GM18858 (cell line): ENCODE results near the gene ADGRL3.
A peak's percentile ranks its signal among the peaks of the same experiment; 100 is the strongest.
"Not testable (repeated sequence)": the region's sequence is repeated elsewhere in the genome, so short reads cannot be mapped to it uniquely, and the experiment has no call there.

Experiments used
- ATAC-seq: cut with Tn5 transposase; IDR thresholded peaks from one replicate; pipeline ENCODE4 v1.9.1; 2021; ENCODE audit not compliant: unreplicated experiment

Gene ADGRL3

DNA sequence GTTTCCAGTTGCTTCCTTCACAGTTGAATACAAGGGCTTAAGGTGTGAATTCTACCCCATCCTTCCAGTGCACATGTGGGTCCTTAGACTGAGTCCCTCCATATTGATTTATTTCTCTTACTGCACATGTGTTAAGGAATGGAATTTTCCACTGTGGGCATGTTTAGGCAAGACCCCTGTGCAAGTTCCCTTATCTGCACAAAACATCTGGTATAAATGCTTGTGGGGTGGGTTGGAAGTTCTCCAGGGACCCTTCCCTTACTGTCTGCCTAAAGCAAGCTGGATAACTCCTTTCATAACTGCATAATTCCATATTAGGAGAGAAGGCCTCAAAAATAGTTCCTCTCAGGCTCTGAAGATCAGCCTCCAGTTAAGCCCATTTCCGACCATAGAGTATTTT is 570.9 kb downstream of the ADGRL3 start:
- no peak for ATAC-seq

DNA sequence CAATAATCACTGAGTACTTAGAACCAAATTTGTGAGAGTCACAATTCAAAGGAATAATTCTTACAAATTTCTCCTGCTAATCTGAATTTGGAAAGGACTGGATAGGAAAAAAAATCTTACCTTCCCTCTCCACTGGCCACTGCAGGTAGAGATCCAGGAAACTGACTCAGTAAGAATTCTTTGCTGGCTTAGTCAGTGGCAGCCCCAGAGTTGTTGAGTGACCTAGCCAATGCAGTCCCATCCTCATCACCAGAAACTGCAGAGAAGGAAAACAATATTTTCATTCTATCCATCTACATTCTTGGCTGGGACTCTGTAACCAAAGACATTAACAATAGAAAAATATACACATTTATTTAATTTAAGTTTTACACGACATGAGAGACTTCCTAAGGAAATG is 572.0 kb downstream of the ADGRL3 start:
- ATAC-seq, result no peak

DNA sequence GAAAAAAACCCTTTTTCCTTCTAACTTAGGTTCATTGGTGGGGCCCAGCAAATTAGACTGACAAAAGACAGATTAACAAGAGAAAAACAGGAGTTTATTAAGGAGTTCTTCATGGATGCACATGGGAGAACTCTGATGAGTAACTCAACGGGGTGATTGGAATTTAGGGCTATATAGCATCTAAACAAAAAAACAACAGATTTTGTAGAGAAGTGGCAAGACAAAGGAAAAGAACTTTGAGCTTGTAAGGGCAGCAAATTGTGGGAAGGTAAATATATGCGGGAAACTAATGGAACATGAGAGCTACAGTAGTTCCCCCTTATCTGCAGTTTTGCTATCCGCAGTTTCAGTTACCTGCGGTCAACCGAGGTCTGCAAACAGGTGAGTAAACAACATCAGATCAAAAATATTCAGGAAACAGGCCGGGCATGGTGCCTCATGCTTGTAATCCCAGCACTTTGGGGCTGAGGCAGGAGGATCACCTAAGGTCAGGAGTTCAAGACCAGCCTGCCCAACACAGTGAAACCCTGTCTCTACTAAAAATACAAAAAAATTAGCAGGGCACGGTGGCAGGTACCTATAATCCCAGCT is 573.6 kb downstream of the ADGRL3 start:
- ATAC-seq, result no peak

DNA sequence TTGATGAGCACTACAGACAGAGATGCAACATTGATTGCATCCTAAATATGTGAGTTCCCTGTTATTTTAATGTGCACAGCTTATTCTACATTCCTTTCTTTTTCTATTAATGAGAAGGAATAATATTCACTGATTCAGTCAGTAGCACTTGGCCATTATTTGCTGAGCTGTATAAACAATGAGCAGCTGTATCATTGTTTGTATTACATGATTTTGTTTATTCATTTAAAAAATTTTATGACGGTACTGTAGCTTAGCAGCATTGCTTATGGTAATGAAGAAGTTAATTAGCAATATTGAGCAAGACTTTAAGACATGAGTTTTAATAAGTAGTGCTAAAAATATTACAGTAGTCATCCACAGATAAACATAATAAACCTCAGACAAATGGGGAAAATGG is 582.0 kb downstream of the ADGRL3 start:
- no peak for ATAC-seq

DNA sequence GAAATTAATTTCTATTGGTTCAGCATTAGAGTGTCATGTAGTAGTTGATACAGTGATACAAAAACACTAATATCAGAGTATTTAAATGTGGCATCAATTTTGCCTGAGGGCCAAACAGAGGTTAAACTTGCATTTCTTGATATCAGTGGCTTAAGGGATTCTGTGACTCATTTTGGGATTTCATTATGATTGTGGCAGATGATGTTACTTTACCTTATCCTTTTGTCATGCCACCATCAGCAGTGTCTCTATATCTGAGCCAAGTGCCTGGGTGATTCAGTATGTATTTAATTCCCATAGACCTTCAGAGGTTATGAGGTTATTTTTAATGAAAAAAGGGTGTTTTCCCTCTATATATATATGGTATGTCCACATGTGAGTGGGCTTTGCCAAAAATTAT is 582.9 kb downstream of the ADGRL3 start:
- ATAC-seq, result peak; percentile 95

DNA sequence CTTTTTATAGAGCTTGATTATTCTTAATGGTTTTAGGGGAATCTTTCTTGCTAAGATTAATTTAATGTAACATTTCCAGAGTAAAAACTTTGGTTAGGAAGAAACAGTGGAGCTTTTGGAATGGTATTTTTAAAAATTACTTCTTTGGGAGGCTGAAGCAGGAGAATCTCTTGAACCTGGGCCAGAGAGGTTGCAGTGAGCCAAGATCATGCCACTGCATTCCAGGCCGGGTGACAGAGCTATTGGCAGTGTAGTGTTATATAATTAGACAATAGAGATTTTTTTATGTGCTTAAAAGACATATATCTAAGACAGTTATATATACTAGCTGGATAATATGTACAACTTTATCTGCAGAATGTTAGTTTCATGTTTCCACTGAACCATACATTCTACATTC is 585.6 kb downstream of the ADGRL3 start:
- no peak for ATAC-seq

DNA sequence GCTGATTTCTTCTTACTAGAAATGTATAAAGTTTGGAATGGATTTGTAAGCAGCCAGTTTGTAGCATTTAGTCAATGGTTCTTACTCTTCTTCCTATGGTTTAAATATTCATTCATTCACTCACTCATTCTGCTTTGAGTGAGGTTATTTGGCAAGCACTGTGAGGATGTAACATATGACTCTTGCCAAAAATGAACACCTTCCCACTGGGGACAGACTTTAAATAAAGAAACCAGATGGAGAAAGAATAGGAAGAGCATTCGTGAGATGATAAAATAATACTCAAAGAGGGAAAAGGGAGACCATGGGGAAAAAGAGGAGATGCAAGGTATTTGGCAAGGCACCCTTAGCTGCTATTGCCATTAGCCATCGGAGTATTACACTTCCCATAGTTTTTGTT is 586.1 kb downstream of the ADGRL3 start:
- no peak for ATAC-seq

DNA sequence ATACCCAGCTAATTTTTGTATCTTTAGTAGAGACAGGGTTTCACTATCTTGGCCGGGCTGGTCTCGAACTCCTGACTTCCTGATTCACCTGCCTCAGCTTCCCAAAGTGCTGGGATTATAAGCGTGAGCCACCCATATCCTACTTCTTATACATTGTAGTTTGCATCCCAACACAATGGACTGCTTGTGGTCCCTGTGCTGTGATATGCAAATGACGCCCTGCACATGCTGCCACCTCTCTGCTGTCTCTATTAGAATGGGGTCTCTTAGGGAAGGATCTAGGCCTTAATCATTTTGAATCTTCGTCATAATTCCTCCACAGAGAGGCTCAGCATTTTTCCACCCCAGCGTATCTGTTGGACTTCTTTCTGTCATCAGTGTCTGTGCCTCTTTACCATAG is 595.9 kb downstream of the ADGRL3 start:
- ATAC-seq, result no peak

DNA sequence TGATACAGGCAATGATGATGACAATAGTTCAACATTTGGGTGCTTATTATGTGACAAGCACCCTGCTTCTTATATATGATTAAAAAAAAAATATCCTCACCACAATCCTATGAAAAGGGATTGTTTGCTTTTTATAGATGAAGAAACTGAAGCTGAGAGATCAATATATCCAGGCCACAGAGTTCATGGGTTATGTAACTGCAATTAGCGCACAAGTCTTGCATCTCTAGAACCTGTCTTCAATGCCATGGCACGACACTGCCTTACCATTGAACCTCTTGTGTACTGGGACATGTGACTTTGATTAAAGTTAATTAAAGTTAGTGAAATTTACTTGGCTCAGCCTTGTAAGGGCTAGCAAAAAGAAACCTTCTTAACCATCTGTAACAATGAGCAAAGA is 599.7 kb downstream of the ADGRL3 start:
- no peak for ATAC-seq

DNA sequence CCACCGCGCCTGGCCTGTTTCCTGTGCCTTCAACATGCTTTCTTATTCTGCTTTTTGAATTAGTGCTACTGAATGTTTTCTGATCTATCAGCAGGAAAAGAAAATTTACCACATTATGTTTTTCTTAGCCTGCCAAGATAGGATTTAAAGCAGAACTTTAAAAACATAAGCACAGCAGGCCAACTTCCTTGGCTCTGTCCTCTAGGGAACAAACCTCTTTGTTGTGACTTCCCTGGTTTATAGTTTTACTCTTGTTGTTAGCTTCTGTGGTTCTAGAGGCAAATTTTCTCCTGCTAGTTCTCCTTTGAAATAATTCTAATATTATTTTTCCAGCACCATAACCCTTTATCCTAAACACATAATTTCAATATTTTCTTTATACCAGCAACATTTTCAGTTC is 605.1 kb downstream of the ADGRL3 start:
- ATAC-seq, result no peak

DNA sequence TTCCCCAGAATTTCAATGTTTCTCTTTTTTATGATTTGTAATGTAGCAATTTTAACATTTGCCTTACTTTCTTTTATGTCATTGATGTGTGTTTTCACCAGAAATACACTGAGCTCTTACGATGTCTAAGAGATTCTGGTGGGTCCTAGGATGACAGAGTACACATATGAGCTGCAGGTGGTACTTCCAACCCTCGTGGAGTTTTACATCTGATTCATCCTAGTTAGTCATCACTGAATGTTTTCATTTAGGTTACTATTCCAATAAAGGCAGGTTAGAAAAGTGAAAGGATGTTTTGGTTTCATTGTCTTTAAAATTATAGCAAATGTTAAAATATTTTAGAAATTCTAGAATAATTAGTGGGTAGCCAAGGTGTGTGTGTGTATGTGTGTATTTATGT is 605.9 kb downstream of the ADGRL3 start:
- ATAC-seq, result no peak

DNA sequence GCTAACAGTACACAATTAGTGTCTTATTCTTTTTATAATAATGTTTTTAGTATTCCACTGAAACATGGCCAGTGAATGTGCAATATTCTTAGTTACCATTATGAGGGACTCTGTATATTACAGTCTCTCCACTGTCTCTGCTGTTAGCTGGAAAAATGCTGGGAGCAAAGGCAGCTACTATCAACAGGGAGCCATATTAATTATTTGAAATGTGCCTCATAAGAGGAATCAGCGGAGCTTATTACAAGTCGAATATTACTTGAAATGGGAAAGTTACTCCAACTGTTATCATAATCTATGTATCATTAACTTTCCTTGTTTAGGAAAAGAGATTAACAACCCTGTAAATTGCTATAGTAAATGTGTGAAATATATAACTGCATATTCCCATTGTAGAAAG is 612.0 kb downstream of the ADGRL3 start:
- no peak for ATAC-seq

DNA sequence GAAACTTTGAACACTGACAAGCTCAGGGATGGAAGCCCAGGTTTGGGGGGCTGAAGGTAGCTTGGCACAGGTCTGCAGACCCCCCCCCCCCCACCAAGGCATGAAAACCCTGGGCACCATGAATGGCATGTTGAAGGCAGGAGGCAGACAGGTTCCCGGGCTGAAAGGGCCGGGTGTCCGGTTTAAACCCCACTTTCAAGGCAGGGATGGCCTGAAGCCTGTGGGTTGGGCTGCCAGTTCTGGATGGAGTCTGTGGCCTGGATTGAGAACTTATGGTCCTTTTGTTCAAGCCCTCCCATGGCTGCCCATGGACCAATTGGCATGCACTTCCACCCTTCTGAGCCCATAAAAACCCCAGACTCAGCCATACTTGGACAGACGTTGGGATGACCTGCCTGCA is 616.9 kb downstream of the ADGRL3 start:
- no peak for ATAC-seq

DNA sequence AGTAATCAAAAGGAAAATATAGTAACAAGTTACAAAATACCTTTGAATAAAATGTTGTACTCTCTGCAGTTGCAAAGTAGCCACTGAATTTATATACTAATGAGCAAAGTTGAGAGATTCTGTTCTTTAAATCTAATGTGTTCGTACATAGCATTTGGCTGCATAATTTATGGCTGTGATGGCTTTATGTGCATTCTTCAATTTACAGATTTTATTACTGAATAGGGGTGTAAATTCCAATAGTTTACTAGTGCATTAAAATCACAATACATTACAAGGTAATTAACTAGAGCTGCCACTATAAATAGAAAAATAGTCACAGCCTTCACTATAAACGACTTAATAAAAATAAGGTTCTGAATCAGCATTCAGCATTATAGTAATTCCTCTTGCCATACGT is 620.0 kb downstream of the ADGRL3 start:
- no peak for ATAC-seq

DNA sequence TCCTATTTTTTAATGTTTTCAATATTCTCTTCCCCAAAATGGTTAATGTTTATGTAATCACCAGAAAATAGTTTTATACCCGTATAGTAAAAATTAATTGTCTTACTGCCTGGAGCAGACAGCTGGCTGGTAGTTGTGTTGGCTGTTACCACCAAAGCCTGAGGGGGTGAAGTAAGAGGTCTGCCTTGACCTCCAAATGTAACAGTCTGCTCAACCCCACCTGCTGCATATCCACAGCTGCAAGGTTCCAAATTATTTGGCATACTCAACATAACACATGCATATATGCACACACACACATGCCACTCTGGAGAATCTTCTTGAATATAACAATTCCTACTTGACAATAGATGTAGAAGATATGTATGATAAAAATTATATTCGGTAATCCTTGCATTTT is 624.3 kb downstream of the ADGRL3 start:
- ATAC-seq, result no peak

DNA sequence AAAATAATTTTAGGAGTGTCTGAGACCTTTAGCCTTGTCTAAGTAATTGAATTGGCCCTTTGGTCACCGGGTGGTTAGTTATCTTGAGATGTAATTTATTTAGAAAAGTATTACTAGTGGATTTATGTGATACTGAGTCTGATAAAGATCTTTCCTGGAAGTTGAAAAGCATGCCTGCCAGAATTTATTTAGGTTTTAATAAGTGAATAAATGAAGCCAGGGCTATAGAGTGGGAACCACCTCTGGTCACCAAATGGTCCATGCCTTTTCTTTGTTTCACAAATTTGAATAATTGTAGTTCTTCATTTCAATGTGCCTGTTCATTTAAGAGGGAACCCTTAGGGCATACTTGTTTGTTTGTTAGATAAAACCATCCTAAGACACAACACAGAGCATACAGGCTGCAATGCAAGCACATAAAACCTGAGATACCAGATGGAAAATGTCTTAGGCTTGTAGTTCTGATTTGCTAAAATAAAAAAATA is 627.8 kb downstream of the ADGRL3 start:
- ATAC-seq, result no peak

DNA sequence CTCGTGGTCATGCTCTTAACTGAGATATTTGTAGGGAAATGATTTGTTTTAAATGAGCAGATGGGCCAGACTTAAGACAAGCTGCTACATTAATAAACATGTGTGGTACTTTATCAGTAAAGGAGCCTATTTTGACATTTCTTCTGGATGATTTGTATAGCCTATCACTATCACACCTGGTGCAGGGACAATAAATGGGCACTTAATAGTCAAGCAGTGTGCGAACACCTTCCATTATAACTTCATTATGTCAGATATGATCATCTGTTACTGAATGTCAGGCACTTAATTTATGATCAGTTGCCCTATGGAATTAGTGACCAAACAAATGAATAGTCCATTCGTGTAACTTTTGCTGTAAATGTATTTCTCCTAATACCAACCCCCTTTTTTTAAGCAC is 628.8 kb downstream of the ADGRL3 start:
- no peak for ATAC-seq

DNA sequence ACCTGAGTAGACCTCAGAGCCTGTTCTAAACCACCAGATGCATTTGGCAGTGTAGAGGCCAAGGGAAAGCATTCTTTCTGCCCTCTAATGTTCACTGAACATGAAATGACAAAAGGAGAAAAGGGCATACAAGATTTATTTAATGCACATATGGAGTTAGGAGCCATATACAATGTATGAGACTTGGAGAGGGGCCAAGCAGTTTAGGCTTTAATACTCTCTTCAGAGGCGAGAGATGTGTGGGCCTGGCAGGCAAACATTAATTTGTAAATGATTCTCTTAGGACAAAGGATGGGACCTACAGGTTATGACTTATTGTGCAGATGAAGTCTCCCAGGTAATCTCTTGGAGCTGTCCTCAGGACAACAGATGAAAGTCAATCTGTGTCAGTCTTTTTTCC is 631.9 kb downstream of the ADGRL3 start:
- no peak for ATAC-seq

DNA sequence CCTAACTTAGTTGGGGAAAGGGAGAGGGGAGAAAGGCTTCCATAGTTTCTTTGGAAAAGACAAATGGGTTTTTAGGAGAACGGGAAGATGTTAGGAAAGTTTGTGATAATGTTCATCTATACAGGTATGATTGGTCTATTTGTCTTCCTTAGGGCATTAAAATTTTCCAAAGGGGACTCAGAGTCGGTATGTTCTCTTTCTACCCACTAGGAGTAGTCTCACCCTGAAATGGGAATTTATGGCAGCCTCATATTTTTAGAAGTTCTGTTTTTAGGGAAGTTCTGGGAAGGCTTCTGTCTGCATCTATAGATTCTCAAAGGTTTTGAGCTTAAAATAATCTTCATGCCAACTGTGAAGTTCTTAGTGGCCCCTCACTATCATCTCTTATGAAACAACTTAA is 637.3 kb downstream of the ADGRL3 start:
- ATAC-seq, result no peak

DNA sequence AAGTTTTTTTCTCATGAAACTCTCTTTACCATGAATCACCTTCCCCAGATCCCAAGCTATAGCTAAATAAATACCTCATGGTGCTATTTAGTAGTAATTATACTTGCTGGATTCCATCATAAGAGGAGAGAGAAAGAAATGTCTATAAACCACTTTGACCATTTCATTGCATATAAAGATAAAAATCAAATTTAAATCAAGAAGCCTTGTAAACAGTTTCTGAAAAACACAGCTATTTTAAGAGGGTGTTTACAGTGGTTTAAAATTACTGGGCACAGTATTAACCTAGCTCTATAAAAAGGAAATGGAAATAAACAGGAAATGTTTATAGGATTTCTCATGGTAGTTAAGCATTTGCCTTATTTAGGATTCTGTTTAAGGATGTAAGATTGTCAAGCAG is 637.9 kb downstream of the ADGRL3 start:
- ATAC-seq, result no peak

DNA sequence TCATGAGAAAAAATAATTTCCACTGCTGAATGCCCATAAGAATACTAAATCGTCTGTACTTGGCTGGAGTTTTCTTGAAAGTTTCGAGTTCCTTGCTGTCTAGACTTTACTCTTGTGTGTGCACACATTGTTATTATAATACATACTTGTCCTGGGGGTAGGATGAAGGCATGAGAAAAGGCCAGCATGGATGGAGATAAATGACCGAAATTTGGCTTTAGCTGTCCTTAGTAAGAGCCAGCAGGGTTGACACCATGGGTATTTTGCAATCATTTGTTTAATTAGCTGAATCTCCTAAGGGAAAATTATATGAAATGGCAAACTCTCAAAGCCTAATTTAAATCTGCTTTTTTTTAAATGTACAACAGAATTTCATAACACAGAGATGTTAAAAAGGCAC is 641.6 kb downstream of the ADGRL3 start:
- no peak for ATAC-seq

DNA sequence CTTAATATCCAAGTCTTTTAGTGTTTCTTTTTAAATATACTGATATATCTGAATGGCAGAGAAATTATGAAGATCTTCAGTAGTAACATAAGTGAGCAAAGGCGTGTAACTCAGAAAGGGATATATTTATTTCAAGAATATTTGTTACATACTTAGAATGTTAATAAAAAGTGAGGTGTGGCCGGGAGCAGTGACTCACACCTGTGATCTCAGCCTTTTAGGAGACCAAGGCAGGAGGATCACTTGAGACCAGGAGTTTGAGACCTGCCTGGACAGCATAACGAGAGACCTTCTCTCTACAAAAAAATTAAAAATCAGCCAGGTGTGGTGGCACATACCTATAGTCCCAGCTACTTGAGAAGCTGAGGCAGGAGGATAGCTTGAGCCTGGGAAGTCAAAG is 651.0 kb downstream of the ADGRL3 start:
- no peak for ATAC-seq

DNA sequence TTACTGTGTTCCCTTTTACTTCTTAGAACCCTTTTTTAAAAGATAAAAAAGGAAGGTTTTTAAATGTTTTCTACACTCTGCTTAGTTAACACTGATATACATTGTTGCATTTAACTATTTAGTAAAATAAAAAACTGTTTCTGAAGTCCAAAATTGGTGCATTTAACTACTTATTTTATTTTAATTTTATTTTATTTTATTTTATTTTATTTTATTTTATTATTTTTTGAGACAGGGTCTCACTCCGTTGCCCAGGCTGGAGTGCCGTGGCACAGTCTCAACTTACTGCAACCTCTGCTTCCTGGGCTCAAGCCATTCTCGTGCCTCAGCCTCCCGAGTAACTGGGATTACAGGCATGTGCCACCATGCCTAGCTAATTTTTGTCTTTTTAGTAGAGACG is 652.0 kb downstream of the ADGRL3 start:
- not testable (repeated sequence) for ATAC-seq

DNA sequence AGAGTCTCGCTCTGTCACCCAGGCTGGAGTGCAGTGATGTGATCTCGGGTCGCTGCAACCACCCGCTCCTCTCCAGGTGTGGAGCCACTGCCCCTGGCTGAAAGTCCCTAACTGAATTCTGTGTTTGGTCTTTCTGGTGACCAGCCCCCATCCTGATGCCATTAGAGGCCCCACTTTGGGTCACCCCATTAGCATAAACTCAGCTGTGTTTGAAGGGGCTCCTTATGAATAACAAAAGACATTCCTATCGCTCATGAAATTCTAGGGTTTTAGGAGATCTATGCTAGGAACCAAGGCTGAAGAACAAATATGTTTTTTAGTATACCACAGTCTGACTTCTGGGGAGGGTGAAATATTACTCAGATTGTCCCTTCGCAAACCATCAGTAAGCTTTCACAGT is 652.9 kb downstream of the ADGRL3 start:
- ATAC-seq, result no peak
